ENCODE data around the gene ADM5.

ADM5 gene

GRCh38 chr19:49684251-49684982, 5.0 kb upstream of the ADM5 start:
- no peaks in the 10 kb centered on the region for H3K9me3 ChIP-seq (ENCODE audit: low read length)
- H3K27me3 ChIP-seq (ENCODE audit: control insufficient read depth in 1 of 2, insufficient read depth in 2 of 2, low read length in 2 of 2): peaks cover 0 to 13% of the 10 kb centered on the region in 2 donors
- H3K4me1 ChIP-seq (ENCODE audit: insufficient read depth, low read length): peaks cover 18% of the 10 kb centered on the region
- H3K36me3 ChIP-seq (ENCODE audit: insufficient read depth, low read length): peaks cover 53% of the 10 kb centered on the region
- H3K4me3 ChIP-seq (ENCODE audit: low read depth in 1 of 2, low read length in 2 of 2): no peak overlapping the region
- no peak overlapping the region for H3K9ac ChIP-seq (ENCODE audit: low read length)
- H3K27ac ChIP-seq (ENCODE audit: low read depth, low read length): no peak overlapping the region

- no peak overlapping the region for H3K4me3 ChIP-seq (ENCODE audit: low read depth in 1 of 2, low read length in 2 of 2)
- peaks cover 3 to 20% of the 10 kb centered on the region in 2 donors for H3K27me3 ChIP-seq (ENCODE audit: control insufficient read depth in 1 of 2, insufficient read depth in 2 of 2, low read length in 2 of 2)
- no peak overlapping the region for H3K27ac ChIP-seq (ENCODE audit: low read depth, low read length)
- peaks cover 53% of the 10 kb centered on the region for H3K36me3 ChIP-seq (ENCODE audit: insufficient read depth, low read length)
- H3K9me3 ChIP-seq (ENCODE audit: low read length): no peaks in the 10 kb centered on the region
- H3K9ac ChIP-seq (ENCODE audit: low read length): no peak overlapping the region
- H3K4me1 ChIP-seq (ENCODE audit: insufficient read depth, low read length): peaks cover 15% of the 10 kb centered on the region
Observed at GRCh38 chr19:49684983-49685553, 4.3 kb upstream of the ADM5 start.

GRCh38 chr19:49685845-49686332, 3.5 kb upstream of the ADM5 start:
- H3K9ac ChIP-seq (ENCODE audit: low read length): no peak overlapping the region
- H3K36me3 ChIP-seq (ENCODE audit: insufficient read depth, low read length): peaks cover 53% of the 10 kb centered on the region
- no peak overlapping the region for H3K27ac ChIP-seq (ENCODE audit: low read depth, low read length)
- H3K9me3 ChIP-seq (ENCODE audit: low read length): no peaks in the 10 kb centered on the region
- peaks cover 11 to 28% of the 10 kb centered on the region in 2 donors for H3K27me3 ChIP-seq (ENCODE audit: control insufficient read depth in 1 of 2, insufficient read depth in 2 of 2, low read length in 2 of 2)
- H3K4me3 ChIP-seq (ENCODE audit: low read depth in 1 of 2, low read length in 2 of 2): no peak overlapping the region
- peaks cover 15% of the 10 kb centered on the region for H3K4me1 ChIP-seq (ENCODE audit: insufficient read depth, low read length)

GRCh38 chr19:49686503-49687088, 2.8 kb upstream of the ADM5 start:
- H3K27ac ChIP-seq (ENCODE audit: low read depth, low read length): no peak overlapping the region
- H3K9me3 ChIP-seq (ENCODE audit: low read length): no peaks in the 10 kb centered on the region
- H3K9ac ChIP-seq (ENCODE audit: low read length): no peak overlapping the region
- peaks cover 49% of the 10 kb centered on the region for H3K36me3 ChIP-seq (ENCODE audit: insufficient read depth, low read length)
- peaks cover 18% of the 10 kb centered on the region for H3K4me1 ChIP-seq (ENCODE audit: insufficient read depth, low read length)
- peaks cover 17 to 35% of the 10 kb centered on the region in 2 donors for H3K27me3 ChIP-seq (ENCODE audit: control insufficient read depth in 1 of 2, insufficient read depth in 2 of 2, low read length in 2 of 2)
- no peak overlapping the region for H3K4me3 ChIP-seq (ENCODE audit: low read depth in 1 of 2, low read length in 2 of 2)

- Histone ChIP-seq H3K36me3 (ENCODE audit: insufficient read depth, low read length) (peaks cover 46% of the 10 kb centered on the region), H3K9me3 (ENCODE audit: low read length) (no peaks in the 10 kb centered on the region), H3K27ac (ENCODE audit: low read depth, low read length) (no peak overlapping the region), H3K4me3 (ENCODE audit: low read depth in 1 of 2, low read length in 2 of 2) (no peak overlapping the region), H3K4me1 (ENCODE audit: insufficient read depth, low read length) (peaks cover 20% of the 10 kb centered on the region), H3K27me3 (ENCODE audit: control insufficient read depth in 1 of 2, insufficient read depth in 2 of 2, low read length in 2 of 2) (peaks cover 22 to 40% of the 10 kb centered on the region in 2 donors), H3K9ac (ENCODE audit: low read length) (no peak overlapping the region)
Observed at GRCh38 chr19:49687150-49687549, 2.2 kb upstream of the ADM5 start.

- Histone ChIP-seq H3K9me3 (ENCODE audit: low read length) (no peaks in the 10 kb centered on the region), H3K9ac (ENCODE audit: low read length) (no peak overlapping the region), H3K4me3 (ENCODE audit: low read depth in 1 of 2, low read length in 2 of 2) (no peak overlapping the region), H3K36me3 (ENCODE audit: insufficient read depth, low read length) (peaks cover 40% of the 10 kb centered on the region), H3K27me3 (ENCODE audit: control insufficient read depth in 1 of 2, insufficient read depth in 2 of 2, low read length in 2 of 2) (peaks cover 24 to 42% of the 10 kb centered on the region in 2 donors), H3K4me1 (ENCODE audit: insufficient read depth, low read length) (peaks cover 20% of the 10 kb centered on the region), H3K27ac (ENCODE audit: low read depth, low read length) (no peak overlapping the region)
Observed at GRCh38 chr19:49687566-49688316, 1.7 kb upstream of the ADM5 start.

GRCh38 chr19:49688531-49689132, 762 bp upstream of the ADM5 start:
- H3K4me3 ChIP-seq (ENCODE audit: low read depth in 1 of 2, low read length in 2 of 2): no peak overlapping the region
- peaks cover 24 to 42% of the 10 kb centered on the region in 2 donors for H3K27me3 ChIP-seq (ENCODE audit: control insufficient read depth in 1 of 2, insufficient read depth in 2 of 2, low read length in 2 of 2)
- no peaks in the 10 kb centered on the region for H3K9me3 ChIP-seq (ENCODE audit: low read length)
- H3K9ac ChIP-seq (ENCODE audit: low read length): no peak overlapping the region
- H3K4me1 ChIP-seq (ENCODE audit: insufficient read depth, low read length): peaks cover 20% of the 10 kb centered on the region
- peaks cover 34% of the 10 kb centered on the region for H3K36me3 ChIP-seq (ENCODE audit: insufficient read depth, low read length)
- no peak overlapping the region for H3K27ac ChIP-seq (ENCODE audit: low read depth, low read length)

GRCh38 chr19:49690079-49690655, 773 bp downstream of the ADM5 start:
- H3K4me1 ChIP-seq (ENCODE audit: insufficient read depth, low read length): peaks cover 20% of the 10 kb centered on the region
- H3K9ac ChIP-seq (ENCODE audit: low read length): no peak overlapping the region
- H3K4me3 ChIP-seq (ENCODE audit: low read depth in 1 of 2, low read length in 2 of 2): peak overlapping the region; percentile 27 to 68

GRCh38 chr19:49690656-49691242, 1.4 kb downstream of the ADM5 start, which contains the start of gene CPT1C:
TSS of gene CPT1C (plus strand) at chr19:49691116. CDS start at chr19:49692253, 1,137 bp downstream.
- no peak within 1 kb of the TSS for H3K27ac ChIP-seq (ENCODE audit: low read depth, low read length)
- peak within 1 kb of the TSS; percentile 27 to 68 for H3K4me3 ChIP-seq (ENCODE audit: low read depth in 1 of 2, low read length in 2 of 2)
- peaks cover 20% of the 10 kb centered on the region for H3K4me1 ChIP-seq (ENCODE audit: insufficient read depth, low read length)
- no peak within 1 kb of the TSS for H3K9ac ChIP-seq (ENCODE audit: low read length)
- peaks cover 12% of the 10 kb centered on the region for H3K36me3 ChIP-seq (ENCODE audit: insufficient read depth, low read length)
- H3K27me3 ChIP-seq (ENCODE audit: control insufficient read depth in 1 of 2, insufficient read depth in 2 of 2, low read length in 2 of 2): peaks cover 24 to 39% of the 10 kb centered on the region in 2 donors
- no peaks in the 10 kb centered on the region for H3K9me3 ChIP-seq (ENCODE audit: low read length)

More at GRCh38 chr19:49690079-49690655, 773 bp downstream of the ADM5 start:
- Histone ChIP-seq H3K27me3 (ENCODE audit: control insufficient read depth in 1 of 2, insufficient read depth in 2 of 2, low read length in 2 of 2) (peaks cover 24 to 42% of the 10 kb centered on the region in 2 donors), H3K27ac (ENCODE audit: low read depth, low read length) (no peak overlapping the region), H3K36me3 (ENCODE audit: insufficient read depth, low read length) (peaks cover 18% of the 10 kb centered on the region), H3K9me3 (ENCODE audit: low read length) (no peaks in the 10 kb centered on the region)
